GM19328 (cell line): Measurements from ENCODE around the gene KIF27.
"Not testable (repeated sequence)": the region's sequence is repeated elsewhere in the genome, so short reads cannot be mapped to it uniquely, and the experiment has no call there.

ENCODE experiments used
- ATAC-seq: cut with Tn5 transposase; IDR thresholded peaks from one replicate; pipeline ENCODE4 v1.9.1; 2021; ENCODE audit warnings: mild to moderate bottlenecking, moderate library complexity; ENCODE audit not compliant: unreplicated experiment

Gene KIF27

DNA sequence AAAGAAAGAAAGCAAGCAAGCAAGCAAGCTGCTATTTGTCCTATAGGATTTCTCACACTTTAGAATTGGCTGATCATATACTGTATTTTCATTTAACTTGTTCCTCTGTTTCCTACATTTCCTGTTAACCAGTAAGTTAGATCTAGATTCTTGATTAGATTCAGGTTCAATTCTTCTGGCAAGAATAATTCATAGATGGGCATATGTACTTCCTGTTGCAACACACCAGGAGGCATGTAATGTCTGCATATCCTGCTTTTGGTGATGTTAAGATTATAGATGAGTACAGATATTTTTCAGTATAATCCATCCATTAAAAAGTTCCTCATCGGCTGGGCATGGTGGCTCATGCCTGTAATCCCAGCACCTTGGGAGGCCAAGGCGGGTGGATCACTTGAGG lies 10.8 kb upstream of the KIF27 start:
- ATAC-seq, result no peak

DNA sequence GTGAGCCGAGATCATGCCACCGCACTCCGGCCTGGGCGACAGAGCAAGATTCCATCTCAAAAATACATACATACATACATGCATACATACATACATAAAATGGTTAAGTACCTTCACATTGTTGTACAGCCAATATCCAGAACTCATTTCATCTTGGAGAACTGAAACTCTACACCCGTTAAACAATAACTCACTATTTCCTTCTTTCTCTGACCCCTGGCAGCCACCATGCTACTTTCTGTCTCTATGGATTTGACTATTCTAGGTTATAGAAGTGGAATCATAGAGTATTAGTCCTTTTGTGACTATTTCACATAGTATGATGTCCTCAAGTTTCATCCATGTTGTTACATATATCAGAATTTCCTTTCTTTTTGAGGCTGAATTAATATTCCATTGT lies 9.6 kb upstream of the KIF27 start:
- ATAC-seq, result no peak

DNA sequence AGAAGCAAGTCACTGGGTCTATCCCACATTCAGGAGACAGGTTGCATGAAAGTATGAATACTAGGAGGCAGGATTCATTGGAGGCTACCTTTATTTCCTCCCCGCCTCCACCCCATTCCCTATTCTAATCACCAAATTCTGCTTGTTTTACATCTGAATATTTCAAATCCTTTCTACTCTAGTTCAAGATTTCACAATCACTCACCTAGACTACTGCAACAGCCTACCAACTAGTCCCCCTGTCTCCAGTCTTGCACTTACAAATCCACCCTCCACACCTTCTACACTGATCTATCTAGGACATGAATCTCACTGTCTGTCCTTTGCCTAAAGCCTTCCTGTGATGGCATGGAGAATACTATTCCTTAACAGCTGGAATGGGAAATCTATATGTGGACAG lies 6.4 kb upstream of the KIF27 start:
- ATAC-seq, result no peak

DNA sequence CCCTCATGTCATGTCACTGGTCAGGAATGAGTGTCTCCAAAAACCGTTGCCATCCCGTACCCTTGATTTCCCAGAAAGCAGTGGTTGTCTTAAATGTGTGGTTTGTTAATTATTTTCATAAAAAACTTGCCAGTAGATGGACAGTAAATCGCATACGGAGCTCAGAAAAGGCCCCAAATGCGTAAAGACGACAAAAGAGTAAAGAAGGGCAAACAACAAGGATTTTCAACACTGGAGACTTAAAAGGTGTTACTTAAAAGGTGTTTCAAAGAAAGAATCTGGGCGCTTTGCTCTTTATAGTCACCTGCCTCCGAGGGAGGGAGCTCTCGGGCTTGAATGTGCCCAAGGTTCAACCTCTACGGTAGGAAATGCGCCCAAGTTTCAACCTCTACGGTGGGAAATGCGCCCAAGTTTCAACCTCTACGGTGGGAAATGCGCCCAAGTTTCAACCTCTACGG lies 734 bp downstream of the KIF27 start:
- ATAC-seq, result peak; percentile 5

DNA sequence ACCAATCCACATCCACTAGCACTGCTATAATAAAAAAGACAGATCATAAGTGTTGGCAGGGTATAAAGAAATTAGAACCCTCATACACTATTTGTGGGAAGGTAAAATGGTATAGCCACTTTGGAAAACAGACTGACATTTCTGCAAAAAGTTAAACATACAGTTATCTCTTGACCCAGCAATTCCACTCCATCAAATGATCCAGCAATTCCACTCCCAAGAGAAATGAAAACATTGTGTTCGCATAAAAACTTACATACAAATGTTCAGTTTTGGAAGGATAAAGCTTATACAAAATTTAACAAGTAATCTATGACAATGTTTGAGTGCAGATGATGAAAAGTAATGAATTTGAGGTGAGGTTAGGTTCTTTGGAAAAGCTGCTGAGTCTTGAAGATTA lies 2.1 kb downstream of the KIF27 start:
- no peak for ATAC-seq

DNA sequence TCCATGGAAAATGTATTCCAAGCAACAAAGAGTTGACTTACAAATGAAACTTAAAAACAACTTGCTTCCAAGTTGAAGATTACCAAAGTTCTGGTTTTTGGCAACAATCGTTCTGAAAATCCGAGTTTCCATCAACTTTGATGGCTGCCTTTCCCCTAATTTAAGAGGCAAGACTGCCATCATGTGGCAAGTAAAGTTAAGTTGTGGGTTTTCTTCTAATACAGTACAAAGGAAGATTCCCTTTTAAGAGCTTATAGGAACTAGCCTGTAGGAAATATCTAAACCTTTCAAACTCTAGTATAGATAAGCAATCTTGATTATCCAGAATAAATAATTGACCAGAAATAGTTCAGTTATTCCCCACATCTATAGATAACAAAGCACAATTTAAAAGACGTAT lies 9.0 kb downstream of the KIF27 start:
- ATAC-seq, result not testable (repeated sequence)

DNA sequence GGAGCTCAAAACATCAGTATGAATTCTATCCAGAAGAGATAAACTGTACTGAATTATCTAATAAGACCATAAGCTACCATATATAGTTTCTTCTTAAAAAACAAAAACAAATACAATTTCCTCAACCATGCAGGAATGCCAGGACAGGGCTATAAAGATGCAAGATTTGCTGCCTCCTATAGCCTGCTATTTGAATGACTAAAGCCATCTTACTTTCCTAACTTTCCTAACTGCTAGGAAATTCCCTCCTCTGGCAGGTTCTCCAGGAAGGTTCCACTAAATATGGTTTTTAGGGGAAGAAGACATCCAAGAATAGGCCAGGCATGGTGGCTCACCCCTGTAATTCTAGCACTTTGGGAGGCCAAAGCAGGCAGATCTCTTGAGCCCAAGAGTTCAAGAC lies 15.1 kb downstream of the KIF27 start:
- ATAC-seq, result no peak

DNA sequence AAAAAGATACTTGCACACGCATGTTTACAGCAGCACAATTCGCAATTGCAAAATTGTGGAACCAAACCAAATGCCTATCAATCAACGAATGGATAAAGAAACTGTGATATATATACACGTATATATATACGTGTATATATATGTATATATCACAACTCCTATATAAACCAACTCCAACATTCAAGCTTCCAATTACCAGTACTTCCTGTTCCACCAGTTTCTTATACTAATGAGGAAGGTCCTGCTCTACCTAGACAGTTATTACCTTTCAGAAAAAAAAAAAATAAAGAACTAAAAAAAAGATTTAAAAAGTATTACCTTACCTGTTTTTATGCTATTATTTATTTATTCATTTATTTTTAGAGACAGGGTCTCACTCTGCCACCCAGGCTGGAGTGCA lies 20.6 kb downstream of the KIF27 start:
- ATAC-seq, result not testable (repeated sequence)

DNA sequence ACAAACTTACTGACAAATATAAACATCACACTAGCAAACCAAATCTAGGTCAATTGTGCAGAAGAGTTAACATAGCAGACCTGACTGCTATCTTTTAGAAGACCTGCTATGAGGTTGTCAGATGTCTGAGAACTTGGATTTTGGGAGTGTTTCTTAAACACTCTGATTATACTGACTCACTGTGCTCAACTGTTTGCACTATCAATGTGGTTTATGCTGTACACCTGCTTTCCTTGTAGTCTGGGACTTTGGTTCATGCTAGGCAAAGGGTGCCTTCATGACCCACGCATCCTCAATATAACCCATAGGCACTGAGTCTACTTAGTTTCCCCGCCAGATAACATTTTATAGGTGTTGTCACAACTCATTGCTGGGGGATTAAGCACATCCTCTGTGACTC lies 26.9 kb downstream of the KIF27 start:
- not testable (repeated sequence) for ATAC-seq

DNA sequence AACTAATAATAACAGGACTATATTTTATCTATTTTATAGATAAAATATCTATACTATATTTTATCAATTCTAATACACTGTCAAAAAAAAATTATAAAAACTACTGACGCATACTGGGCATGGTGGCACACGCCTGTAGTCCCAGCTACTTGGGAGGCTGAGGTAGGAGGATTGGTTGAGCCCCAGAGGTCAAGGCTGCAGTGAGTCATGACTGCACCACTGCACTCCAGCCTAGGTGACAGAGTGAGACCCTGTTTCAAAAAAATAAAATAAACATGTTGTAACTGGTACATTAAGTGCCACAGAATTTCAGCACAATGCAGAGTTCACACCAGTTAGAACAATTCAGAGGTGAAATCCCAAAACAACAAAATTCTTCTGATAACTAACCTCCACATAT lies 34.7 kb downstream of the KIF27 start:
- not testable (repeated sequence) for ATAC-seq

DNA sequence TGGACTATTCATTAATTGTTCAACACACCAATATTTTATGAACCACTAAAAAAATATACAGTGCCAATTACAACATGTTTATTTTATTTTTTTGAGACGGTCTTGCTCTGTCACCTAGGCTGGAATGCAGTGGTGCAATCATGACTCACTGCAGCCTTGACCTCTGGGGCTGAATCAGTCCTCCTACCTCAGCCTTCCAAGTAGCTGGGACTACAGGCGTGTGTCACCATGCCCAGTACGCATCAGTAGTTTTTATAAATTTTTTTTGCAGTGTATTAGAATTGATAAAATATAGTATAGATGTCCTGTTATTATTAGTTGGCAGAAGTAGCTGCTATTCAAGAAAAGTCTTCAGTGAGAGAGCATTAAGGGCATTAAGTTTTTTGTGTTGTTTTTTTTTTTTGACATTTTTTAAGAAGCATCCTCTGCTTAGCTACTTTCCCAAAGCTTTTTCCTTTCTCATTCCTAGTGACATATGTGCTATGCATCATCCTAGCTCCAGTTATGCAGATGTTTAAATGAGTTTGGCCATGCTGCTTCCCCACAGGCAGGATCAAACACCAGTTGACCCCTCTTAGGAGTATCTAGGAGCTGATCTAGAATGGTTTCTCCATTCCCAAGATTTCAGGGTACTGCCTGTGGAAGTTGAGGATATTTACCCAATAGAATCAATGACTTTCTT lies 35.5 kb downstream of the KIF27 start:
- not testable (repeated sequence) for ATAC-seq

DNA sequence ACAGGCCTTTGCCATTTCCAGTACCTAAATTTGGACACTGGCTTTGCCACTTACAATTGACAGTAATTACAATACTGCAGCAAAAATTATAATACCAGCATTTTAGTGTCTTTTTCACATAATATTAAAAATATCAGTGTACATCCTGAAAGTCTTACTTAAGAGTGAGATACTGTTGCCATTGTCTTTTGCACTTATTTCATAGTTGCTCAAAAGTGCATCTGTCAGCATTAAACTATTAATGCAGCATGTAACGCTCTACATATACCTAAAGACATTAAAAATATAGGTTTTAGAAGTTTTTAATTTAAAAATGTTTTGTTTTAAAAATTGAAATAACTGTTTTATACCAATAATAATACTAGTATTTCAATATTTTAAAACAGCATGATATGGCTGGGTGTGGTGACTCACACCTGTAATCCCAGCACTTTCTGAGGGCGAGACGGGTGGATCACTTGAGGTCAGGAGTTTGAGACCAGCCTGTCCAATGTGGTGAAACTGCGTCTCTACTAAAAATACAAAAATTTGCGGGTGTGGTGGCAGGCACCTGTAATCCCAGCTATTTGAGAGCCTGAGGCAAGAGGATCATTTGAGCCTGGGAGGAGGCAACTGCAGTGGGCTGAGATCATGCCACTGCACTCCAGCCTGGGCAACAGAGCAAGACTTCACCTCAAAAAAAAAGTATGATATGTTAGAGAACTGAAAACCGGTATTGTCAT lies 39.4 kb downstream of the KIF27 start:
- ATAC-seq, result not testable (repeated sequence)

DNA sequence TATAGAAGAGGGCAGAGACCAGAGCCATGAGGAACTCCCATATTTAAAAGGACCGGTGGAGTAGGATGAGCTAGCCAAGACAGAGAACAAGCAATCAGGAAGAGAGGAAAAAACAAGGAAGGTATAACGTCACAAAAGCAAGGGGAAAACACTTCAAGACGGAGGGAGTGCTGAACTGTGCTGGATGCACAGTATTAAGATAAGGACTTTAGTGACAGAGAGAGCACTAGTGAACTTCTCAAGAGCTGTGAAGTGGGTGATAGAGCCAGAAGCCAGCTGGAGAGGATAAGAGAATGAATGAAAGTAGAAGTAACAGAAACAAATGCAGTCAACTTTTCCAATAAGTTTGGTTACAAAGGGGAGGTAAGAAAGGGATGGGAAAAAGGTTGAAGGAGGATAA lies 45.7 kb downstream of the KIF27 start:
- ATAC-seq, result not testable (repeated sequence)

DNA sequence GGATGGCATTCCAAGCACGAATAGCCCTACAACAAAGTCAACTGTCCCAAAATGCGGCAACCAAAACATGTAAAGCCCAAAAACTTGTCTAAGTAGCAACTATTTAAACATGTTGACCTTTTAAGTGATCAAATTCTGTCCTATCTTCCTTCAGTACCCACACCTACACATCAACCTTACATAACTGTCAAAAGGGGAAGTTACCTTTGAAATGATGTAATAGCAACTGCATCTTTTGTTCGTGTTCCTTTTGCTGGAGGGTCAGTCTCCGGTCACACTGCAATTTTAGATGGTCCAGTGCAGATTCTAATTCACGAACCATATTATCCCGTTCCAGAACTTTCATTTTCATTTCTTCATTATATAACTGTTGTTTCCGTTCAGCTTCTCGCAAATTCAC lies 71.3 kb downstream of the KIF27 start:
- not testable (repeated sequence) for ATAC-seq

DNA sequence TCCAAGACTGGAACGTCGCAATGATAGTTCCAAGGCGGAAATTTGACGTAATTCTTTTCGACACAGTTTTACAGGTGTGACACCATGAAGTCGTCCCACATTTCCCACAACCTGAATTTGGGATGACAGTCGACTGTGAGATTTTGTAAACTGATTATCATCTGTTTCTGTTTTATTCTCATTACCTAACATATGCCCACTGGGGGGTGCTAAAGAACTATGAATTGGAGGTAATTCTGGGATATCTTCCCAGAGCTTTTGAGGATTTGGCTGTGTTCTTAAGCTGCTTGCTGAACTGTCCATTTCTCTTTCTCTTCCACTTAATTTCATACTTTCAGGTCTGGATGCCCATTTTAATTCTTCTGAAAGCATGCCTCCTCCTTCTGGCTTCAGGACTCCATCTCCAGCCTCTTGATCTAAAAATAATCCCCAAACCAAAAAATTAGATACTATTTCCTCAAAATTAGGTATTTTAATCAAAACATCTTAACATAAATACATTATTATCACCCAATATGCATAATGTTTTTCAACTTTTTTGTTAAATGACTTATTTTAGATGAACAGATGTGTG lies 84.1 kb downstream of the KIF27 start:
- ATAC-seq, result not testable (repeated sequence)

DNA sequence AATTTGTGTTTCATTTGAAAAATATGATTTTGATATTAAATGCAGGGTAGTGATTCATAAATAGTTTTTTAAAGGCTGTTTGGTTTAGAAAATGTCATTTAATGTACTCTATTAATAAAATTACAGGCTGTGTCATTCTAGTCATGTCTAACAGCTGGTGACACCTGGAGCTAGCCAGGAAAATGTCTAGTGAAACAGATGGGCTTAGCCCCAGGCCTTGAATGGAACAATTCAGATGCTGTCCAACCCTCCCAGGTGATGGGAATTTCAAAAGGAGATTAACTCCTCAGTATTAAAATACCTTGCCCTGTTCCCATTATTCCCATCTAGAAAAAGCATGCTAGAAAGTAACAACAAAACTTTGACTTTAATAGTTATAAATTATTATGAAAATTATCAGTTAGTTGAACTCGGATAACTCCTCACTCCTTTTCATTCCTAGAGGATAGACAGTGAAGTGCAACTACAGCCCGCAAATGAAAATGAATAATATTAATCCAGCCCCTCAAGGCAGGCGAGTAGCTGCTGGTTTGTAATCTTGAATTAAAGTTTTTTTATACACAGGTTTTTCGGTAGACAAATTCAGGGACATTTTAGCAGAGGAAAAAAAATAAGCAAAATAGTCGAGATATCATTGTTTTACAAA lies 90.7 kb downstream of the KIF27 start:
- ATAC-seq, result not testable (repeated sequence)

DNA sequence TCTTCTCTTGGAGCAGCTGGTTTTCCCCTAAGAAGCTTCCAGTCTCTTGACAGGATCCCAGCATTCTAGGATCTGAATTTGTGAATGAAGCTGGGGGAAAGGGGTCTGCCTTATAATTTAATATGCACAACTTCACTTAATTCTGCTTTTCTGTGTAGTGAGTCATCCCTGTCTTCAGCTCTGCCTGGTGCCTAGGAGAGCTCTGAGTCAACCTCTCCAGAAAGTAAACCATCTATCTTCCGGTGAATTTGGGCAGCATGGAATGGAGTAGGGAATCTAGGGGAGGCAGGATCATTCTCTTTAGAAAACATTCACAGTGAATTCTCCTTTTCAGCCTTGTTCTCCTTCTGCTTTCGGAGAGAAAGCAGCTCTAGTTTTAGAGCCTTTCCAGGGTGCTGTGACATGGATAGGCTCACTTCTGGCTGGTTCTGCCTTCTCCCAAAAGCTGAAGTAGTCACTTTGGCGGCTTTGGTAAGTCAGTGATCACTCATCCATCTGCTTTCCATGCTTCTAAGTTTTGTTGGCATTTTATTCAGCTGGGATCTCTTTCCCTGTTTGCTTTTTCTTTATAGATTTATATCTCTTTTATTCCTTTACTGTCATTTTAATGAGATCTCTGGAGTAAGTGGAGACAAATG lies 96.1 kb downstream of the KIF27 start:
- ATAC-seq, result not testable (repeated sequence)

DNA sequence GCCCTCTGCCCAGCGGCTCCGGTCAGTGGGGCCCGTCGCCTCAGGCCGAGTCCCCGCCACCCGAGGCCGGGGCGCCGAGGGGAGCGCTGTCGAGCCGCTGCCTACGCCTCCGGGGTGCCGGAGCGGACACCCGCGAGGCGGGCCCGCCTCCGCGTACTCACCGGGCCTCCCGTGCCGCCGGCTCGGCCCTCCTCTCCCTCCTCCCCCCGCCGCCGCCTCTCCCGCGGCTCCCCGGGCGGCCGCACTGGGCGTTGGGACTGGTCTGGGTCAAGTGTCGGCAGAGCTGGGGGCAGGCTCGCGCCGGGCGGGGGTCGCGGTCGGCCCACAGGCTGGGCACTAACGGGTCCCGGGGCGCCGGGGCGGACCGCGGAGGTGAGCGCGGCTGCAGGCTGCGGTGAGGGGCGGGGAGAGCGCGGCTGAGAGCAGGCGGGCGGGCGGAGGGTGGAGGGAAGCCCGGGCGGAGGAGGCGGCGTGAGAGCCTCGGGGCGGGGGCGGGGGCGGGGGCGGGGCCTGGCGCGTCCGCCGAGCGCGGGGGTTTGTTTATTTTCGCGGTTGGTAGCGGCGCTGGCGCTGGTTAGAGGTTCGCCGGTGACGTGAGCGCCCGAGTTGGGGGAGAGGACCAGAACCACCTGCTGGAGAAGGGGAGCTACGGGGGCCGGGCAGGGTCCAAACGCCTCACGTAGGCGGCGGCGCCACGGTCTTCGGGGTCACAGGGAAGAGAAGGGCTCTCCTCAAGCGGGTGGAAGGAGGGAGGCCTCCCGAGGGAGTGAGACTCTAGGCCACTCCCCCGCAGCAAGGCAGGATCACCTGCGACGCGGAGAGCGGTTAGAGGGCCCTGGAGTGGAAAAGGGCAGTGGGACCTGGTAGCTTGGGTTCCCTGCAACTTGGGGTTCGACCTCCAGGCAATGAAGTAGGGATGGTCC lies 103.6 kb downstream of the KIF27 start, which contains the start of gene GKAP1:
TSS of gene GKAP1 (minus strand) at position 414 of the 923 bp plus-strand sequence. CDS start 11,252 bp downstream, outside the sequence.
- peak; percentile 82 for ATAC-seq

DNA sequence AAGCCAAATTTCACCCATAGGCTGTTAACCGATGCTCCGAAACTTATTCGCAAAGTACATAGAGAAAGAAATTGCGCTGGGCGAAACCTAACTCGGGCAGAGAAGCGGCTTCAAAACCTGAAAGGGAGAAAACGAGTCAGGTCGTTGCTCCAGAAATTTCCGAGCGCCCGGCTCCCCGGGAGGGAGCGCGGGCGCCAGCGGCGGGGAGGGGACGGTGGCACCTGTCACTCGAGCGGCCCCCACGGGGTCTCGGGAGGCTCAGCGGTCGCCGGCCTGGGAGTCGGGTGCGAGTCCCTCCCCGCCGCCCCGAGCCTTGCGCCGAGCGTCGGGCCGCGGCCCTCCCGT lies 104.2 kb downstream of the KIF27 start:
- ATAC-seq, result peak; percentile 10

DNA sequence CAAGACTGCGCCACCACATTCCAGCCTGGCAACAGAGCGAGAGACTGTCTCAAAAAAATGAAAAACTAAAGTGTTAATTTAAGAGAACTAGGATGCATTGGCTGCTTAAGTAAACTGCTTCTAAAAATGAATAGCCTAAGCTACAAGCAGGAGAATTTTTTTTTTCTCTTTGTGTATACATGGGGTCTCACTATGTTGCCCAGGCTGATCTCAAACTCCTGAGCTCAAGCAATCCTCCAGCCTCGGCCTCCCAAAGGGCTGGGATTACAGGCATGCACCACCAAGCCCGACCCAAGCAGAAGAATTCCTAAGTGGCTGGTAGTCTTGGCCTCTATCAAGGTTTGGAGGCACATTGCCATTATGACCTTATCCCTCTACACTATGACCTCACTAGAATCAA lies 106.1 kb downstream of the KIF27 start:
- not testable (repeated sequence) for ATAC-seq
